ENCODE data around the gene ZNF205. TPM values are rescaled to one million over a fixed set of nuclear protein-coding genes. Genes with fewer than 3 reads are reported as not detected.
A peak's percentile ranks its signal among the peaks of the same experiment; 100 is the strongest.

Gene ZNF205
- total and polyA plus RNA-seq, 2 of the 13 experiments (the other 11 are each of a cell fraction or from before 2014, with no cell fraction given) = 5.8 to 10.2 TPM

DNA sequence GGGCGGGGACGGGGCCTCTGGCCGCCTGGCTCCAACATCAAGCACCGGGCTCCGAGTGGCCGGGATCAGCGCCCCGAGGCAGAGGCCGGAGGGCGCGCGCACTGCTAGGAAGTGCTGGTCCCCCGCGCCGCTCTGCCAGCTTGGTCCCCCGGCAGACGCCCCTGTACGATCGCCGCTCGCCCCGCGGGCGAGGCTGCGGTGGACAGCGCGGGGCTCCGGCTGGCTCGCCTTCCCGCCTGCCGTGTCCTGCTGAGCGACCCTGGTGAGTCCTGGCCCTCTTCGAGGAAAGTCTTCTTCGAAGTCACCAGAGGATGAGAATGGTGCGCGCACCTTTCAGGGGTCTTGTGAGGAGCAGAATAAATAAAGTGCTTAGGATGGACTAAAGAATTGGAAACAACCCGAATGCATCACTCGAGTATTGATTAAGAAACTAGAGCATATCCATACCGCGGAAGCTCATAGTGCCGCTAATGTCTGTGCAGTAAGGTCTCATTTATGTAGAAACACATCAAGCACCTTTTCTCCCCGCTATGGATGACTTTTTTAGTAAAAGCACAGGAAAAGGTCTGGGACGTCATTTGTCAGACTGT is 22.8 kb downstream of the ZNF205 start (continued):
- TF ChIP-seq, protein P1, sequence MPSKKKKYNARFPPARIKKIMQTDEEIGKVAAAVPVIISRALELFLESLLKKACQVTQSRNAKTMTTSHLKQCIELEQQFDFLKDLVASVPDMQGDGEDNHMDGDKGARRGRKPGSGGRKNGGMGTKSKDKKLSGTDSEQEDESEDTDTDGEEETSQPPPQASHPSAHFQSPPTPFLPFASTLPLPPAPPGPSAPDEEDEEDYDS (CRISPR knock-in tag; IDR thresholded peaks at IDR 0.05) = no peak
- TF ChIP-seq GABPA (IDR thresholded peaks at IDR 0.05; ENCODE audit: low read depth, low read length) = no peak
- no peak; the same call in 1 of the 2 replicates for TF ChIP-seq GABPA (CRISPR knock-in tag; IDR thresholded peaks at IDR 0.05; ENCODE audit: low read depth)
- TF ChIP-seq ASH2L (IDR thresholded peaks at IDR 0.05; ENCODE audit: insufficient read length, low read depth, low read length) = peak; percentile 13
- TF ChIP-seq SOX6 (IDR thresholded peaks at IDR 0.05) = no peak
- no peak for TF ChIP-seq SOX6 (CRISPR knock-in tag; IDR thresholded peaks at IDR 0.05)
- peak; percentile 74; the same call in 1 of the 2 replicates for TF ChIP-seq ZNF782 (CRISPR knock-in tag; IDR thresholded peaks at IDR 0.05; ENCODE audit: borderline replicate concordance)
- TF ChIP-seq, protein P2, sequence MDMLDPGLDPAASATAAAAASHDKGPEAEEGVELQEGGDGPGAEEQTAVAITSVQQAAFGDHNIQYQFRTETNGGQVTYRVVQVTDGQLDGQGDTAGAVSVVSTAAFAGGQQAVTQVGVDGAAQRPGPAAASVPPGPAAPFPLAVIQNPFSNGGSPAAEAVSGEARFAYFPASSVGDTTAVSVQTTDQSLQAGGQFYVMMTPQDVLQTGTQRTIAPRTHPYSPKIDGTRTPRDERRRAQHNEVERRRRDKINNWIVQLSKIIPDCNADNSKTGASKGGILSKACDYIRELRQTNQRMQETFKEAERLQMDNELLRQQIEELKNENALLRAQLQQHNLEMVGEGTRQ (IDR thresholded peaks at IDR 0.05; ENCODE audit: low read depth, low read length) = no peak
- TF ChIP-seq, protein P2 (CRISPR knock-in tag; IDR thresholded peaks at IDR 0.05; ENCODE audit: borderline replicate concordance) = 0 out of 2 replicates have a peak, but pooled peaks have one; percentile 18
- TF ChIP-seq FOXO1 (CRISPR knock-in tag; IDR thresholded peaks at IDR 0.05) = no peak
- TF ChIP-seq, protein P3, sequence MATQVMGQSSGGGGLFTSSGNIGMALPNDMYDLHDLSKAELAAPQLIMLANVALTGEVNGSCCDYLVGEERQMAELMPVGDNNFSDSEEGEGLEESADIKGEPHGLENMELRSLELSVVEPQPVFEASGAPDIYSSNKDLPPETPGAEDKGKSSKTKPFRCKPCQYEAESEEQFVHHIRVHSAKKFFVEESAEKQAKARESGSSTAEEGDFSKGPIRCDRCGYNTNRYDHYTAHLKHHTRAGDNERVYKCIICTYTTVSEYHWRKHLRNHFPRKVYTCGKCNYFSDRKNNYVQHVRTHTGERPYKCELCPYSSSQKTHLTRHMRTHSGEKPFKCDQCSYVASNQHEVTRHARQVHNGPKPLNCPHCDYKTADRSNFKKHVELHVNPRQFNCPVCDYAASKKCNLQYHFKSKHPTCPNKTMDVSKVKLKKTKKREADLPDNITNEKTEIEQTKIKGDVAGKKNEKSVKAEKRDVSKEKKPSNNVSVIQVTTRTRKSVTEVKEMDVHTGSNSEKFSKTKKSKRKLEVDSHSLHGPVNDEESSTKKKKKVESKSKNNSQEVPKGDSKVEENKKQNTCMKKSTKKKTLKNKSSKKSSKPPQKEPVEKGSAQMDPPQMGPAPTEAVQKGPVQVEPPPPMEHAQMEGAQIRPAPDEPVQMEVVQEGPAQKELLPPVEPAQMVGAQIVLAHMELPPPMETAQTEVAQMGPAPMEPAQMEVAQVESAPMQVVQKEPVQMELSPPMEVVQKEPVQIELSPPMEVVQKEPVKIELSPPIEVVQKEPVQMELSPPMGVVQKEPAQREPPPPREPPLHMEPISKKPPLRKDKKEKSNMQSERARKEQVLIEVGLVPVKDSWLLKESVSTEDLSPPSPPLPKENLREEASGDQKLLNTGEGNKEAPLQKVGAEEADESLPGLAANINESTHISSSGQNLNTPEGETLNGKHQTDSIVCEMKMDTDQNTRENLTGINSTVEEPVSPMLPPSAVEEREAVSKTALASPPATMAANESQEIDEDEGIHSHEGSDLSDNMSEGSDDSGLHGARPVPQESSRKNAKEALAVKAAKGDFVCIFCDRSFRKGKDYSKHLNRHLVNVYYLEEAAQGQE (IDR thresholded peaks at IDR 0.05; ENCODE audit: borderline replicate concordance in 1 of 2, low read depth in 1 of 2, low read length in 2 of 2) = peak in 1 of 2 experiments; percentile 29; a peak in 1 of 4 replicates
- 0 out of 2 replicates have a peak, but pooled peaks have one; percentile 26 for TF ChIP-seq FLYWCH1 (CRISPR knock-in tag; IDR thresholded peaks at IDR 0.05)
- TF ChIP-seq KLF15 (CRISPR knock-in tag; IDR thresholded peaks at IDR 0.05; ENCODE audit: borderline replicate concordance) = no peak
- TF ChIP-seq ZBTB38 (CRISPR knock-in tag; IDR thresholded peaks at IDR 0.05) = no peak
- TF ChIP-seq KLF9 (CRISPR knock-in tag; IDR thresholded peaks at IDR 0.05; ENCODE audit: low read depth) = no peak
- TF ChIP-seq ERF (CRISPR knock-in tag; IDR thresholded peaks at IDR 0.05) = no peak
- 0 out of 2 replicates have a peak, but pooled peaks have one; percentile 63 for TF ChIP-seq ZNF451 (CRISPR knock-in tag; IDR thresholded peaks at IDR 0.05)
- TF ChIP-seq, protein P4, sequence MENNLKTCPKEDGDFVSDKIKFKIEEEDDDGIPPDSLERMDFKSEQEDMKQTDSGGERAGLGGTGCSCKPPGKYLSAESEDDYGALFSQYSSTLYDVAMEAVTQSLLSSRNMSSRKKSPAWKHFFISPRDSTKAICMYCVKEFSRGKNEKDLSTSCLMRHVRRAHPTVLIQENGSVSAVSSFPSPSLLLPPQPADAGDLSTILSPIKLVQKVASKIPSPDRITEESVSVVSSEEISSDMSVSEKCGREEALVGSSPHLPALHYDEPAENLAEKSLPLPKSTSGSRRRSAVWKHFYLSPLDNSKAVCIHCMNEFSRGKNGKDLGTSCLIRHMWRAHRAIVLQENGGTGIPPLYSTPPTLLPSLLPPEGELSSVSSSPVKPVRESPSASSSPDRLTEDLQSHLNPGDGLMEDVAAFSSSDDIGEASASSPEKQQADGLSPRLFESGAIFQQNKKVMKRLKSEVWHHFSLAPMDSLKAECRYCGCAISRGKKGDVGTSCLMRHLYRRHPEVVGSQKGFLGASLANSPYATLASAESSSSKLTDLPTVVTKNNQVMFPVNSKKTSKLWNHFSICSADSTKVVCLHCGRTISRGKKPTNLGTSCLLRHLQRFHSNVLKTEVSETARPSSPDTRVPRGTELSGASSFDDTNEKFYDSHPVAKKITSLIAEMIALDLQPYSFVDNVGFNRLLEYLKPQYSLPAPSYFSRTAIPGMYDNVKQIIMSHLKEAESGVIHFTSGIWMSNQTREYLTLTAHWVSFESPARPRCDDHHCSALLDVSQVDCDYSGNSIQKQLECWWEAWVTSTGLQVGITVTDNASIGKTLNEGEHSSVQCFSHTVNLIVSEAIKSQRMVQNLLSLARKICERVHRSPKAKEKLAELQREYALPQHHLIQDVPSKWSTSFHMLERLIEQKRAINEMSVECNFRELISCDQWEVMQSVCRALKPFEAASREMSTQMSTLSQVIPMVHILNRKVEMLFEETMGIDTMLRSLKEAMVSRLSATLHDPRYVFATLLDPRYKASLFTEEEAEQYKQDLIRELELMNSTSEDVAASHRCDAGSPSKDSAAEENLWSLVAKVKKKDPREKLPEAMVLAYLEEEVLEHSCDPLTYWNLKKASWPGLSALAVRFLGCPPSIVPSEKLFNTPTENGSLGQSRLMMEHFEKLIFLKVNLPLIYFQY (CRISPR knock-in tag; IDR thresholded peaks at IDR 0.05; ENCODE audit: borderline replicate concordance) = no peak
- TF ChIP-seq ATM (IDR thresholded peaks at IDR 0.05; ENCODE audit: borderline replicate concordance) = no peak
- TF ChIP-seq HNF4A (CRISPR knock-in tag; IDR thresholded peaks at IDR 0.05) = no peak
- no peak for TF ChIP-seq ZNF563 (CRISPR knock-in tag; IDR thresholded peaks at IDR 0.05)

All from HepG2 (cell line).